GM12878 (cell line): ENCODE data around the gene ADK.

Experiments used
- CTCF ChIP-seq, 3 experiments: IDR thresholded peaks in 2 of 3; conservative IDR thresholded peaks in 1 of 3; 2 replicates each; pipeline ENCODE4 v1.5.1; 2011; ENCODE audit warnings: low read depth in 3 of 3, low read length in 3 of 3, mild to moderate bottlenecking in 3 of 3, control low read depth in 2 of 3, moderate library complexity in 2 of 3, inconsistent platforms in 1 of 3, mixed read lengths in 1 of 3; ENCODE audit not compliant: control insufficient read depth in 2 of 3, insufficient read depth in 1 of 3; ENCODE audit errors: extremely low read depth in 1 of 3
- EP300 ChIP-seq, 2 experiments: fragments of 150-350 bp in 1 of 2; IDR thresholded peaks; 2 replicates each; pipeline ENCODE4 v1.6.1; 2011 to 2012; ENCODE audit warnings: low read depth in 2 of 2, low read length in 2 of 2, borderline replicate concordance in 1 of 2, improper control_type of control experiment in 1 of 2, inconsistent platforms in 1 of 2; ENCODE audit not compliant: control insufficient read depth in 1 of 2
- EZH2 ChIP-seq: IDR thresholded peaks from 2 replicates; pipeline ENCODE4 v1.6.1; 2012; ENCODE audit warnings: low read depth, mild to moderate bottlenecking, control low read depth, inconsistent platforms, low read length, borderline replicate concordance; ENCODE audit not compliant: control insufficient read depth
- KDM1A ChIP-seq: fragments of 200-600 bp; sonication (generic); IDR thresholded peaks from 2 replicates; pipeline ENCODE4 v1.6.1; 2016; ENCODE audit warnings: borderline replicate concordance
- MXI1 ChIP-seq: fragments of 150-350 bp; IDR thresholded peaks from 2 replicates; pipeline ENCODE4 v1.6.1; 2011; ENCODE audit warnings: low read depth, mild to moderate bottlenecking, inconsistent platforms, low read length, improper control_type of control experiment
- POLR2AphosphoS5 ChIP-seq: IDR thresholded peaks from 2 replicates; pipeline ENCODE4 v1.6.1; 2011; ENCODE audit warnings: mild to moderate bottlenecking, low read length, inconsistent platforms
- SMC3 ChIP-seq: IDR thresholded peaks from 2 replicates; pipeline ENCODE4 v1.6.1; 2011; ENCODE audit warnings: low read length, improper control_type of control experiment, borderline replicate concordance

- TF ChIP-seq MXI1 (no peak), EZH2 (no peak), EP300 (IDR thresholded peaks at IDR 0.05; ENCODE audit: borderline replicate concordance in 1 of 2, control insufficient read depth in 1 of 2, low read depth in 2 of 2, low read length in 2 of 2) (no peak), CTCF (IDR thresholded peaks at IDR 0.05 in 2 of 3, conservative IDR thresholded peaks at IDR 0.05 in 1 of 3; ENCODE audit: control insufficient read depth in 2 of 3, extremely low read depth in 1 of 3, insufficient read depth in 1 of 3, low read depth in 3 of 3, low read length in 3 of 3) (no peak), SMC3 (no peak), POLR2AphosphoS5 (no peak), KDM1A (no peak)
These were observed 87.5 kb downstream of the ADK start for GRCh38 chr10:74238516-74238915.
